NCI-H2107 treated with DMSO at 0.1 percent for 48 hours (cell line): ENCODE measurements around the gene TPM1.

Source experiments
- DNase-seq: peaks from one replicate; lab custom pipeline; 2025; ENCODE audit not compliant: unreplicated experiment; lab: John Stamatoyannopoulos, UW

Gene TPM1

DNA sequence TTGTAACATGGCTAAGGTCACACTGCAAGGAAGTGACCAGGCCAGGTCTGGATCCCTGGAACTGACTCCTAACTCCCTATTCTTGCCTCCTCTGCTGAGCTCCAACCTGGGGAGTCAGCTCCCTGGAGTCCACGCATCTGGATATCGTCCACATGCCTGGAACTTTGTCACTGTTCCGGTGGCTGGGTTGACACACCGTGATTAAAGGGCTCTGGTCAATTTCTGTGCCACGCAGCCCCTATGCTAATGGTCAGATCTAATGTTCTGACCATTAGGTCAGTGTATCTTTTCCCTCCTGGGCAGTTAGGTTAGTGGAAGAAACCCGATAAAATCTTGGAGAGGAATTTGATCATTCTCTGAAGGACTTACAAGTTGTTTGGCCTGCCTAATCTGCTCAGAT is 1.6 kb upstream of the TPM1 start:
- DNase-seq: no peak

DNA sequence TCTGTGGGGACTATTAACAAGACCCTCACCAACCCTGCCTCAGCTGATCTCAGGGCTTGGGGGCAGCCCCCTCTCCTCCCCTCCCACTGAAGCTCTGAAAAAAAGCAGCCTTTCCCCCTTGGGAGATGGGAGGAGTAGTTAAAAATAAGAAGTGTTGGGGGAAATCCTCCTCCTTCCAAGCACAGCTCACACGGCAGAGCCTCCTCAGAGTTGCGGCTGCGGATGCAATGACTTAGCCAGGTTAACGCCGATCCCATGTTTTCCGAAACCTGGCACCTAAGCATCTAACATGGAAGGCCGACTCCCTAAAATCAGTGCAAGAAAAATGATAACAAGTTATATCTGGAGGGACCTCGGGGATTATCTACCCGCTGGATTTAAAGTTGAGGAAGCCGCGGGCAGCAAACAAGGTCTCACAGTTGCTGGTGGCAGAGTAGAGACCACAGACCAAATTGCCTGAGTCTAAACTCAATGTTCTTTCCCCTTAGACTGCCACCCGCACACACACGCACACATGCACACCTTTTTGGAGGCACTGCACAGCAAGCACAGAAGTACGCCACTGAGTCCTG is 1.1 kb upstream of the TPM1 start:
- DNase-seq: no peak

DNA sequence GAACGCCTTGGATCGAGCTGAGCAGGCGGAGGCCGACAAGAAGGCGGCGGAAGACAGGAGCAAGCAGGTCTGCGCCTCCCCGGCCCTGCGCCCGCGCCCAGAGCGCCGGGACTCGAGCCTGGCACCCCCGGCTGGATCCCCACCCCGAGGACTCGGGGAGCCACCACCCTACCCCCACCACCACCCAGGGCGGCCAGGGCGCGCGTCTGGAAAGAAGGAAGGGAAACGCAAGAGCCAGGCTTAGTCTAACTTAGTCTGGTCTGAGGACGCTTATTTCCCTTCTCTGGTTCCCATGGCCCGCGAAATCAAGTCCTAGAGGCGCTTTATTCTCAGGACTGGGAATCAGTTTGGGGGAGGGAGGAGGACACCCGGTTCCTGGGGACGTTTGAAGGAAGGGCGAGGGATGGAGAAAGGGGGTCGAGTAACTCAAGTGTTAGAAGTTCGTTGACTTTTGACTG is 359 bp downstream of the TPM1 start:
- DNase-seq: no peak

DNA sequence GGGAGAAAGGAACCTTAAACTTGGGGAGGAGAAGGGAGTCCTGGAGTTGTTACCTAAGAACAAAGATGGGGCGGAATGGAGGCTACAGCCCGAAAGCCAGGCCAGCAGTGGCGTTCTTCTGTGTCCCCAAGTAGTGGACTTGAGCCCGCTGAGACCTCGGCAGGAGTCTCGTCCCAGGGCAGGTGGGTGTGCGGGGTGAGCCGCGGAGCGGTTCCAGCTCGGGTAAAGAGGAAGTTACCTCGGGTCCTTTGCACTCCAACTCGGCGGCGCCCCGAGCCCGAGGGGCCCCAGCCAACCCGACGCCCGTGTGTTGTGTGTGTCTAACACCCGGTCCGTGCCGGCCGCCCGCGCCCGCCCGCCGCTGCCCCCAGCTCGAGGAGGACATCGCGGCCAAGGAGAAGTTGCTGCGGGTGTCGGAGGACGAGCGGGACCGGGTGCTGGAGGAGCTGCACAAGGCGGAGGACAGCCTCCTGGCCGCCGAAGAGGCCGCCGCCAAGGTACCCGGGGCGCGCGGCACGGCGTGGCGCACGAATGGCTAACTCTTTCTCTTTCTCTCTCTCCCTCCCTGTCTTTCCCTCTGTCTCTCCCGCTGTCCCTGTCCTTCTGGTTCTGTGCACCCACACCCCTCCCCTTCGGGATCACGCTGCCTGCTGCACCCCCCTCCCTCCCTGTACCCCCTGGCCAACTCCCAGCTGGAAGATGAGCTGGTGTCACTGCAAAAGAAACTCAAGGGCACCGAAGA is 959 bp downstream of the TPM1 start:
- DNase-seq: no peak

DNA sequence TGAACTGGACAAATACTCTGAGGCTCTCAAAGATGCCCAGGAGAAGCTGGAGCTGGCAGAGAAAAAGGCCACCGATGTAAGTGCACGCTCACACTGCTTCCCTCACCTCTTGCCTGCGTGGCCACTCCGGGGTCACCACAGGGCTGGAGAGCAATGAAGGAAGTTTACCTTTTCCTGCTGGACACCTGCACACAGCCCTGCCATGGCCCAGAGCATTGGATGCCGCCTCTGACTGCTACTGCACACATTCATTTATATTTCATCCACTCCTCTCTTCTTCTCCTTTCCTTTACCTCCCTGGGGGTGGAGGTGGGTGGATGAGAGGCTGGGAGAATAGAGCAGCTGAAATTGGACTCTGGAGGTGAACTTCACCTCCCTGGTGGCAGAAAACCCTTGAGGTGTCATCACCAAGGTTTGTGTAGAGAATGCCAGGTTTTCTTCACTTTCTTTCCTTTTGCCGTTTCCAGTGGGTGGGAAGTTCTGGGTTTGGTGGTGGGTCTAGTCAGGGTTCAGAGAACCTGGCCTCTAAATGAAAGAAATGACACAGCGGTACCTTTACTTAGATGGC is 1.6 kb downstream of the TPM1 start:
- DNase-seq: no peak

DNA sequence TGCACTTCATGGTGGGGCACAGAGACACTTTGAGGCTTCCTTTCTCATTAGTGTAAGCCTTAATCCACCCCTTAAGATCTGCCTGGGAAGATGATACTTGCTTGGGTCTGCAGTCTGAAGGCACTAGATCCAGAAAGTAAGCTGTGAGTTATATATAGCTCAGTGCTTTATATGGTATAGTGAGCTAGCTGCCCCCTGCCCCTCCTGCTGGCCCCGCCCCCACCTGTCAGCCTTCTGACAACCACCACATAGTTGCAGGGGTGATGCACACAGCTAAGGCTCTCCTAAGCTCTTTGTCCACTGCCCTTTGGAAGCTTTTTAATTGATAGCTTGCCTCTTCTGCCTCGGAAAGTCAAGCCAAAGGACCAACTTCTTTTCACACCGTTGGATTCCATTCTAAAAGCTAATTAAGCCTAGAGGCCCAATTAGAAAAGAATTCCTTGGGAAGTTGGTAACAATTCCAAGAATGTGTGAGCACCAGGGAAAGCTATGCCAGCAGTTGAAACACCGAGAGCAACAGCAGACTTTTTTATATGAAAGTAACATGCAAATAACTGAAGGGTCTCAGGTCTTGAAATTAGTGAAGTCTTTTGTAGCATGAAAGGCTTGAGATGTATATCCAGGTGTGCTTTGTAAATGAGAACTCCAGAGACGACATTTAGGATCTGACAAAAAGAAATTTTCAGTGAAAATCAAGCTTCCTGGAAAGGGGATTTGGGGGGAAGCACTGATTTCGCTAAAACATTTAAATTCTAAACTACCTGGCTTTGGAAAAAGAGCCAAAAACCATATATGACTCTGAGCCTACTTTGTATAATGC is 2.3 kb downstream of the TPM1 start:
- DNase-seq: no peak

DNA sequence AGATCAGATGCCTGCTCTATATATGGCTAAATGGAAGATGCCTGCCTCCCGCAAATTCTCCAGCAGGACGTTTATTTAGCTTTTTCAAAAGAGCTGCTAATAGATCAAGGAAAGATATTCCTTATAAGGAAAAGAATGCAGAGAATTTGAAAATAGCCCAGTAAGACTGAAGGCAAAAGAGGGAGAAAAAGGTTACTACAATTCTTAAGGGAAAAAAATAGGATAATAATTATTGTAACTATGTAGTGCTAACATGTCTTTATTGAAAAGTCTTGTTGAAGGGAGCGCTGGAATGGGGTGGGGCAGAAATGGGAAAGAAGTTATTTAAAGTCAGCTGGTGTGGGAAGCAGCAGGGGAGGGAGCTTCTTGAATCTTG is 2.9 kb downstream of the TPM1 start:
- DNase-seq: no peak

DNA sequence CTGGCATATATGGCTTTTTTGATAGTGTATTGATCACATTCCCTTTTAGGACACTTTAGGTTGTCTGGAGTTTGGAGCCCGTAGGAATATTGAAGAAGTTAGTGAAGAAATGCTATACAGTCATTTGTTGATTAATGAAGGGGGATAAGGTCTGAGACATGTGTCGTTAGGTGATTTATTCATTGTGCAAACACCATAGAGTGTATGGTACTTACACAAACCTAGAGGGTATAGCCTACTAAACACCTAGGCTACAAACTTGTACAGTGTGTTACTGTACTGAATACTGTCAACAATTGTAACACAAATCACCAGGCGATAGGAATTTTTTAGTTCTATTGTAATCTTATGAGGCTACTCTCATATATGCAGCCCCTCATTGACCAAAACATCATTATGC is 3.3 kb downstream of the TPM1 start:
- DNase-seq: no peak

DNA sequence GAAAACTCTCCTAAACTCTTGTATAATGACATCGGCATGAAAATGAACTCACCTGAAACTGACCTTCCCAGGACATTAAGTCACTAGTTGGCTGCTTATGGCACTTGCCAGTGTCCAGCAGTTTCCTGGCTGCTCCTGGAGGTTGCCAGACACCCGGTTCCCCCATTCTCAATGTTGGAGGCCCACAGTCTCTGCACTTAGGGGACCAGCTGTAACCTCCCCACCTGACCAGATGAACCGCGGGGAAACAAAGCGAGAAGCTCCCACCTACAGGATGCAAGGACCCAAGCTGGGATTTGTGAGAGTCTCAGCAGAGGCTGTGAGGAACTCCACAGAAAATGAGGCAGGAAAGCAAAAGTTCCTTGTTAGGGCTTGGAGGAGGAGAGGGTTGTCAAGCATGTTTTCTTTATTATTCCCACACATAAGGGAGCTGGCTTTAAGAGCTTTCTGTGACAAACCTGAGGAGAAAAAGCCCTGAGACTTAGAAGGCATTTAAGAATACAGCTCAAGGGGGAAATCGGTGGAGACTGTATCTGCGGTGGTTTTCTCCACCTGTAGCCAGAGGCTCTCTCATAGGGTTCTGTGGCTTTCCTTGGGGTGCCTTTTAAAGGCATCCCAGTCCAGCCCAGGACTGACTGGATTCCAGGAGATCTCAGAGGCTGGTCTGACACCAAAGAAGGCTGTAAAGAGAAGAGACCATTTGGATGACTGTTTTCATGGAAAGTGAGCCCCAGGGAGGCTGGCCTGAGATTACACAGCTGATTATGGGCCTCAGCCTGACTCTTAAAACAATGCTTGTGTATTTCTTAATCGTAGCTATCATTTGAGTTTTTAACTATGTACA is 4.6 kb downstream of the TPM1 start:
- DNase-seq: no peak

DNA sequence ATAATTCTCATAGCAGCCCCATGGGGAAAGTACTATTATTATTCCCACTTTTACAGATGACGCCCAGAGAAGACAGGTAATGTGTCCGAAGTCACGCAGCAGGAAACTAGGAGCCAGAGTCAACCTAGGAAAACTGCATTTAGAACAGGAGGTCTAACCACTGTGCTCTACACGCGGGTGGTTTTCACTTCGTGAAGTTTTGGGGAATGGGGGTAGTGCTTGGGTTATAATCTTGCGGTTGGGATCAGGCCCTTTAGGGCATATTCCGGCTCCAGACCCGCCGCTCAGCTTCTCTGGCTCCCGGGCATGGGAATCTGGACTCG is 5.2 kb downstream of the TPM1 start:
- DNase-seq: no peak

DNA sequence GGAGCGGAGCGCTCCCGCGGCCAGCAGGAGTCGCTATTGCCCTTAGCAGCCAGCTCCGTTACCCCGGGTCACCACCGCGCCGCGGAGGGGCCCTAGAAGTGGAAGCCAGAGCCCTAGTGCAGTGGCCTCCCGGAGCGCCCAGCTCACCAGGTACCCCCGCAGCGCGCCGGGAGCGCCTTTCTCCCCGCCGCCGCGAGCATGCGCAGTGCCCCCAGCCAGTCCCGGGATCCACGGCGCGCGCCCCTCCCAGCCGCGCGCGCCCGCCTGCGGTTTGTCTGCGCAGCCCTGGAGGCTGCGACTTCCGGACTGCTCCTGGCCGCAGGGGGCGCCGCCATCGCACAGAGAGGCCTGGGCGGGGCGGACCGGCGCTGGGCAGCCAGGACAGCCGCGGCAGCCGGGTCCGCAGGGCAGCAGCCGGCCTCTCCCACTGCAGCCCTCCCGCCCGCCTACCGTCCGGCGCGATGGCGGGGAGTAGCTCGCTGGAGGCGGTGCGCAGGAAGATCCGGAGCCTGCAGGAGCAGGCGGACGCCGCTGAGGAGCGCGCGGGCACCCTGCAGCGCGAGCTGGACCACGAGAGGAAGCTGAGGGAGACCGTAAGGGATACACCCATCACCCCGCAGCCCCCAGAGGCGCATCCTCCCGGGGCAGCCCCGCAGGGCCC is 5.7 kb downstream of the TPM1 start:
- peak; percentile 73 for DNase-seq

DNA sequence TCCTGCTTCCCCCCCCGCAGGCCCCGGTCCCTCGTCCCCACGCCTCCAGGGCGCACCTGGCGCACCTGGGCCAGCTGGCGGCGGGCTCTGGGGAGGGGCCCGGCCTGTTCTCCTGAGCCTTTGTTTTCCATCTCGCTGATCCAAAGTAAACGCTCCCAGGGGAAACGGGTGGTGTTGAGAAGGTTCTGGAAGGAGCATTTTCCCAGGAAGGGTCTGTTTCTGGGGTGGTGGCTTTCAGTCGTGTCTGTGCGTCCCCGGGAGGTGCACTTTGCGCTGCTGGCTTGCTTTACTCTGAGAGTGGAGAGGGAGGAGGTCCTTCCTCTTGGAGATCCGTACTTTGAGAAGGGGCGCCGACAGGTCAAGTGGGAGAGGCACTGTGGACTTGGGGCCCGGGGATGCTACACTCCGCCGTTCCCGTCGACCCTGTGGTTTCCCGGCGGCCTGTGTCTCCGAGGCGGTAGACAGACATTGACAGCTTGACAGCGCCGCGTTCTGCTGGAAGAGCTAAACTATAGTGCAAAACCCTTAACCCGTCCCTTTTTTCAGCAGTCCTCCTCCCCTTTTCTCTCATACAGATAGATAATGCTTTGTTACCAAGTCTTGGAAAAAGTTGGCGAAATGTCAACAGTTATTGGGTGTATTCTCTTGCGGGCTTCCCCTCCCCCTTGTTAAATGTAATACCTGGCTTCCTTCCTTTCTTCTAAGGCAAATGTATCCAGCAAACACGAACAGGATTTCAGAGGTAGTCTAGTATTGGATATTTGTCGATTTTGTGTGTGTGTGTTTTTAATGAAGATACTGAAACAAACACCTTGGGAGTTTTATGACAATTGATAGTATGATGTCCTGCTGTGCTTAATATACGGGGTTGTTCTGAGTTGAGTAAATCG is 6.5 kb downstream of the TPM1 start:
- DNase-seq: peak; percentile 29

DNA sequence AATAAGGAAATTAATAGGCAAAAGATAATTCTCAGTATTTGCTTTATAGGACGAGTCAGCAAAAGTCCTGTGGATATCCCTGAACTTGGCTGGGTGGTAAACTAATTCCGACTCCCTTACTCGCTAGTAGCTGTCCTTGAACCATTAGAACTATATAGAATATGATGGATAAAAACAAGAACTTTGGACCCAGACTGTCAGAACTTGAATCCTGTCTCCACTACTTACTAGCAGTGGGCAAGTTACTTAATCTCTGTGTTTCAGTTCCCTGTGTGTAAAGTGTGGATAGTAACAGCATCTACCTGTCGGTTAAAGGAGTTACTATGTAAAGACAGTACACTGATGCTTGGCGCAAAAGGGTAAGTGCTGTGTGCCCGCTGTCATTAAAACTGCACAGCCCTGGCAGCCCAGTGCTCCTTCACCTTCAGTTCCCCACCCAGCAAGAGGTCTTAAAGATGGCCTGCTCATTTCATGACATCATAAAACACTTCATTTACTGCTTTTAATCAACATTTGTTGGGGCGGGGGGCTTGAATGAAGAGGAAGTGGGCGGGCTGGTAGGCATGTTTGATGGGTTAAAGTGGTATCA is 7.3 kb downstream of the TPM1 start:
- DNase-seq: no peak

DNA sequence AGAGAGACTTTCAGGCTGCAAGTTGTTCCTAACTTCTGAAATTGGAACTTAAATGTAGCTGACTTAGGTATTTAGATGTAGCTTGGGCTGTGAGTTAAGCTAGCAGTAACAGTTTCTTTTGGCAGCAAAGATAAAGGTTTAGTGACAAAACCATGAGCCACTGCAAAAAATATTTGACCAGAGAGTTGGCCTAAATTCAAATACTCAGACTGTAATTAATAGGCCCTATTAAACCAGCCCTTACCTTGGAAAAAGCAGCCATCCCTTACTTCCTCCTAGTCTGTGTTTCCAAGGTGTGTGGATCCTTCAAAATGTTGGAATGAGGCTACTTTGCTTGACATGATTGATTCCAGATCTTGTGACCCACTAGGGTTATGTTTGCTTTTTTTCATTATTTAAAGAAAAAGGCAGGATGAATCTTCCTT is 8.2 kb downstream of the TPM1 start:
- DNase-seq: no peak

DNA sequence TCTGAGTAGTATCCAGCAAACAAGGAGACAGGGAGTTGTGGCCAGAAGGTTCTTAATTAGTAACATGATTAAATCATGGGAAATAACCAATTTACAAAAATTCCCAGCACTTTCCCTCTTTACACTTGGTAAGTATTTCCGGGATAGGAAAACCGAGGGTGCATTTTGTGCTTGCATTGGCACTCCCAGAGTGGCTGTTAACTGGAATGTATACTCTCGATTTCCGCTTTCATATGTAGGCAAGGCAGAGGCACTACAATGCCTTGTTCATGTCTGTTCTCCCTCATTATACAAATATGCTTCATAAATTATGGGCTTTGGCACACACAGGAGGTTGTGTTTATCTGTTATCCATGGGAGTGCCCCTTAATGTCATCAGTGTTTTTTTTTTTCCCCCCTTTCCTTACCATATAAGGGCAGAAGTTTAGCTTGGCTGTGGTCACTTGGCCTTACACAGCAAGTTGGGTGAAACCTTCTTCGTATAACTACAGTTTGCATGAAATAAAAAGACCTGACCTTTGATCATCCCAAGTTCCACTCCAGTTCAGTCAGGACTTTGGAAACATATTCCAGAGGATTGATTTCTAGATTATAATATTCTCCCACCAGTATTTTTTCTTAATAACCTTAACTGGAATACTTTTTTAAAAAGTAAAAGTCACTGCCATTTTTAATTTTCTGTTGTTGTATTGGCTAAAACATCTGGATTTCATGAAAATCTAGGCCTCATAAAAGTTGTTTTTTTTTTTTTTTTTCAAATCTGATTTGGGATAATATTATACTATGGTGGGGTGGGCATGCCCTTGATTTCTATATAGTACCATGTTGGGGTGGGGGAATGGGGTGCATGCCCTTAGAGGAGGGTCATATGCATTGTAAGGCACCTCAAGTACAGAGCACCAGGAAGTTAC is 8.9 kb downstream of the TPM1 start:
- DNase-seq: no peak

DNA sequence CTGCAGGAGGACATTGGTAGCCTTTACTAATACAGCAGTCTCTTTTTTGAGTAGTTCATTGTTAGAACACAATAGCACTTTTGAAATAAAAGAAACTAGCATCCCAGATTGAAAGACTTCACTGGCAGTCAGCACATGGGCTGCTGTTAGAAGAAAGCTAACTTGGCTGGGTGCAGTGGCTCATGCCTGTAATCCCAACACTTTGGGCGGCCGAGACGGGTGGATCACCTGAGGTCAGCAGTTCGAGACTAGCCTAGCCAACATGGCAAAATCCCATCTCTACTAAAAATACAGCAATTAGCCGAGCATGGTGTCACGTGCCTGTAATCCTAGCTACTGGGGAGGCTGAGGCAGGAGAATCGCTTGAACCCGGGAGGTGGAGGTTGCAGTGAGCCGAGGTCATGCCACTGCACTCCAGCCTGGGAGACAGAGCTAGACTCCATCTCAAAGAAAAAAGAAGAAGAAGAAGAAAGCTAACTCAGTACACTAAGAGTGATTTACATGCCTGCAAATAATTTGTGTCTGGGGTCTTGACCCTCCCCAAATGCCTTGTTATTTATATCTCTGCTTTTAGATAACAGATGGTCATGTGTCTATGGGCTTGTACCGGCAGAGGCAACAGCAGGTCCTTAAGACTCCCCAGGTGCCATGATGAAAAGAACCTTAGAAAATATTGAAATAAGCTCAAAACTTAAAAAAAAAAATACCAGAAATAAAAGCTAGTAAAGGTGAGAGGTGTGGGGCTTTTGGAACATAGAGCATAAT is 9.7 kb downstream of the TPM1 start:
- DNase-seq: no peak

DNA sequence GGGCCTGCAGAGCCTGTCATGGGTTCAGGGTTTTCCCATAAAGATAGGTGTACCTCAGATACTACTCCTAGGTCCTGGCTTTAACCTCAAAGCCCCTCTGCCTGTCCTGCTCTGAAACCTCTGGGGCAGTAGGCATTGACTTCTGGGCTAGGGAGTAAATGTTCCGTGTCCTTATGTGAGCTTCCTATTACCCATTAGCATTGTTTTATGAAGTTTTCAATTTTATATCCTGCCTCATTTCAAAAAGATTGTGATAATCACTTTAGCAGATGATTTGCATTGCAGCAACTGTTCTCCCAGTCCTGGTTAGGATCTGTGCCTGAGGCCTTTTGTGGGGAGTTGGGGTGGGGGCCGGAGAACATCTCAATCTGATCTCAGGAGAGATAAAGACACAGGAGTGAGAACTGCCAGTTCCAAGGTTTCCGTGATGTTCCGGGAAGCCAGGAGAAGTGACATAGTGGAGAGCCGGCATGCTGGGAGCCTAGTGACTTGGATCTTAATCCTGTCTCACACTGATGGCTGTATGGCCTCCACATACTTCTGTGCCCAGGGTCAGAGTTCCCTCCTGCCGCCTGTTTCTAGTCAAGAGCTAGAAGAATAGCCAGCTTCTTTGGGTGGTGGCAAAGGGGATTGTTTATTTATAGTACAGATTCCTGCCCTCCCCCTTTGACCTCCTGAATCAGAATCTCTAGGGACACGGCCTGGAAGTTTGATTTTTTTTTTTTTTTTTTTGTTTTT is 10.6 kb downstream of the TPM1 start:
- DNase-seq: no peak
